GM18526 (cell line): ENCODE data around the gene GPATCH1.

Experiments used
- POLR2A ChIP-seq: IDR thresholded peaks from 3 replicates; pipeline ENCODE4 v1.6.1; 2011; ENCODE audit not compliant: insufficient read length; ENCODE audit errors: extremely low read depth

GPATCH1 gene

GRCh38 chr19:33100894-33101644 lies 20.1 kb downstream of the GPATCH1 start:
- TF ChIP-seq POLR2A: no peak

GRCh38 chr19:33102893-33103292 lies 21.9 kb downstream of the GPATCH1 start:
- no peak for TF ChIP-seq POLR2A

GRCh38 chr19:33108161-33108560 lies 27.2 kb downstream of the GPATCH1 start:
- no peak for TF ChIP-seq POLR2A

- TF ChIP-seq POLR2A: no peak
Measured at GRCh38 chr19:33110137-33110910, 29.3 kb downstream of the GPATCH1 start.

GRCh38 chr19:33111587-33111986 lies 30.6 kb downstream of the GPATCH1 start:
- no peak for TF ChIP-seq POLR2A

GRCh38 chr19:33114312-33114711 lies 33.3 kb downstream of the GPATCH1 start:
- TF ChIP-seq POLR2A: no peak

GRCh38 chr19:33117501-33117900 lies 36.5 kb downstream of the GPATCH1 start:
- no peak for TF ChIP-seq POLR2A

- no peak for TF ChIP-seq POLR2A
Measured at GRCh38 chr19:33118643-33119042, 37.7 kb downstream of the GPATCH1 start.

GRCh38 chr19:33124207-33125098 lies 43.5 kb downstream of the GPATCH1 start:
- no peak for TF ChIP-seq POLR2A

GRCh38 chr19:33125929-33126388 lies 45.0 kb downstream of the GPATCH1 start:
- TF ChIP-seq POLR2A: no peak

- TF ChIP-seq POLR2A: no peak
Measured at GRCh38 chr19:33129901-33130300, 48.9 kb downstream of the GPATCH1 start.

GRCh38 chr19:33130433-33130832 lies 49.5 kb downstream of the GPATCH1 start:
- no peak for TF ChIP-seq POLR2A

GRCh38 chr19:33132021-33132420 lies 51.0 kb downstream of the GPATCH1 start, which contains the start of gene WDR88:
Gene WDR88 (plus strand): TSS chr19:33132114. CDS start chr19:33132170, 56 bp downstream.
- no peak for TF ChIP-seq POLR2A

GRCh38 chr19:33132425-33132824 lies 51.4 kb downstream of the GPATCH1 start:
- TF ChIP-seq POLR2A: no peak

GRCh38 chr19:33133438-33134031 lies 52.6 kb downstream of the GPATCH1 start:
- no peak for TF ChIP-seq POLR2A

- TF ChIP-seq POLR2A: no peak
Measured at GRCh38 chr19:33134571-33135041, 53.6 kb downstream of the GPATCH1 start.
